ENCODE measurements around the gene GALNT3.

GRCh38 chr2:165701147-165701546 lies 92.9 kb downstream of the GALNT3 start:
- TF ChIP-seq CTCF (IDR thresholded peaks at IDR 0.05; ENCODE audit: low read length) (no peak), EZH2 (optimal IDR thresholded peaks at IDR 0.05; ENCODE audit: low read depth, low read length) (no peak), EZH2phosphoT487 (IDR thresholded peaks at IDR 0.05; ENCODE audit: low read length) (no peak)
